OCI-LY3 (cell line): ENCODE data around the gene FLRT1.

Experiments
- H2AFZ ChIP-seq: fragments of 200-600, 300-600 bp; shearing (Covaris generic); 2 replicates; pipeline ENCODE4 v1.6.0; 2014; ENCODE audit warnings: antibody characterized with exemption, low read depth, low read length
- H3K27ac ChIP-seq: fragments of 200-600, 300-600 bp; sonication (generic); 2 replicates; pipeline ENCODE4 v1.5.1; 2014; ENCODE audit warnings: mild to moderate bottlenecking, low read length, moderate library complexity, mixed read lengths
- H3K27me3 ChIP-seq: fragments of 200-600, 300-600 bp; sonication (generic); 2 replicates; pipeline ENCODE4 v1.6.1; 2014; ENCODE audit warnings: low read depth, low read length, mixed read lengths
- H3K36me3 ChIP-seq: fragments of 200-600, 300-600 bp; sonication (generic); replicated peaks from 2 replicates; pipeline ENCODE3; 2014; ENCODE audit warnings: low read depth, low read length, mixed read lengths
- H3K4me1 ChIP-seq: fragments of 300-600, 200-600 bp; sonication (generic); 2 replicates; pipeline ENCODE4 v1.6.1; 2014; ENCODE audit warnings: low read length, mixed read lengths
- H3K4me2 ChIP-seq: fragments of 200-600, 300-600 bp; sonication (generic); 2 replicates; pipeline ENCODE4 v1.6.1; 2014; ENCODE audit warnings: low read length, mixed read lengths
- H3K4me3 ChIP-seq: fragments of 300-600, 200-600 bp; sonication (generic); 2 replicates; pipeline ENCODE4 v1.5.1; 2014; ENCODE audit warnings: antibody characterized with exemption, mild to moderate bottlenecking, low read length, moderate library complexity
- H3K79me2 ChIP-seq: fragments of 300-600, 200-600 bp; shearing (Covaris generic); 2 replicates; pipeline ENCODE4 v1.6.1; 2014; ENCODE audit warnings: mild to moderate bottlenecking, low read length, mixed read lengths
- H3K9ac ChIP-seq: fragments of 300-600, 200-600 bp; shearing (Covaris generic); 2 replicates; pipeline ENCODE4 v1.6.0; 2014; ENCODE audit warnings: mild to moderate bottlenecking, low read length, moderate library complexity
- H3K9me3 ChIP-seq: fragments of 200-600, 300-600 bp; shearing (Covaris generic); 2 replicates; pipeline ENCODE4 v1.6.1; 2014; ENCODE audit warnings: low read length, mixed read lengths; ENCODE audit not compliant: insufficient read depth
- H4K20me1 ChIP-seq: fragments of 200-600, 300-600 bp; sonication (generic); 2 replicates; pipeline ENCODE4 v1.6.1; 2016; ENCODE audit warnings: low read length, mixed read lengths; ENCODE audit not compliant: insufficient read depth
- EZH2phosphoT487 ChIP-seq: fragments of 200-600 bp; shearing (Covaris generic); IDR thresholded peaks from 2 replicates; pipeline ENCODE4 v1.6.1; 2018; ENCODE audit warnings: antibody characterized with exemption, mixed run types, low read depth
- TF ChIP-seq, protein P1 (sequence below): fragments of 200-600, 300-600 bp; sonication (generic); IDR thresholded peaks from 2 replicates; pipeline ENCODE4 v1.5.1; 2014; ENCODE audit warnings: antibody characterized with exemption, low read length, low read depth

Gene FLRT1

DNA sequence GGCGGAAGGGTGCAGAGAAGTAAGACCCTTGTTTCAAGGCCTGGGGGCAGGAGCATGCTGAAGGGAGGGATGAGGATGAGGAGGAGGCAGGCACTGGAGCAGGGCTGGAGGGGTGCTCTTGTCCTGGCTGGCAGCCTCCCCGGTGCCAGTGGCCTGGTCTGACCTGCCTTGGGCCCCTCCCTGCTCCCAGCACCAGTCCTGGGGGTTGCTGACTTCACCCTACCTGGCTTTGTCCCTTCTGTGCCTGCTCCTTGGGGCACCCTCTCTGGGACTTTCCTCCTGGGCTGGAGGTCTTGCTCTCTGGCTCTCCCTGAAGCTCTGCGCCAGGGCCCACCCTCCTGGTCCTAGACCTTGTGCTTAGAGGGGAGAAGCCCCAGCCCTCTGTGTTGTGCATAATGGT is 4.7 kb upstream of the FLRT1 start:
- Histone ChIP-seq H3K27ac (no peak overlapping the region), H3K9me3 (no peaks in the 10 kb centered on the region), H4K20me1 (no peaks in the 10 kb centered on the region), H3K4me1 (no peaks in the 10 kb centered on the region), H3K27me3 (peaks cover 30% of the 10 kb centered on the region), H3K9ac (no peak overlapping the region), H2AFZ (no peak overlapping the region), H3K36me3 (no peaks in the 10 kb centered on the region), H3K4me3 (no peak overlapping the region), H3K79me2 (no peaks in the 10 kb centered on the region), H3K4me2 (no peak overlapping the region)
- no peak for TF ChIP-seq EZH2phosphoT487

DNA sequence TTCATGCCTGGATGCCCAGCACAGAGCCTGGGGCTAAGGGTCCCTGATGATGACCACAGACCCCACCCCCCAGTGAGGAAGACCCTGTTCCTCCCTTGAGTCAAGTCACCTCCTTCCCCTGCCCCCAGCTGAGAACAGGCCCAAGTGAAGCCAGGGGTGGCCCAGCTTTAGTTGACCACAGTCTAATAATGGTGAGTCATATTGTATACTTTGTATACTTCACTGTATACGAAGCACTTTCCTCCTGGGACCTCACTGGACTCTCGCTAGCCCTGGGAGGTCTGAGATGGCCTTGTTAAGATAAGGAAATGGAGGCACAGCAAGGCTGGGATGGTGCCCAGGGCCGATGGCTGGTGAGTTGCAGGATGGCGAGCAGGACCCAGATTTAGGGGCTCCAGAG is 3.7 kb upstream of the FLRT1 start:
- Histone ChIP-seq H3K4me3 (no peak overlapping the region), H4K20me1 (no peaks in the 10 kb centered on the region), H3K4me2 (no peak overlapping the region), H2AFZ (no peak overlapping the region), H3K36me3 (no peaks in the 10 kb centered on the region), H3K9ac (no peak overlapping the region), H3K27me3 (peaks cover 24% of the 10 kb centered on the region), H3K27ac (no peak overlapping the region), H3K79me2 (no peaks in the 10 kb centered on the region), H3K9me3 (no peaks in the 10 kb centered on the region), H3K4me1 (no peaks in the 10 kb centered on the region)
- no peak for TF ChIP-seq EZH2phosphoT487
- TF ChIP-seq, protein P1, sequence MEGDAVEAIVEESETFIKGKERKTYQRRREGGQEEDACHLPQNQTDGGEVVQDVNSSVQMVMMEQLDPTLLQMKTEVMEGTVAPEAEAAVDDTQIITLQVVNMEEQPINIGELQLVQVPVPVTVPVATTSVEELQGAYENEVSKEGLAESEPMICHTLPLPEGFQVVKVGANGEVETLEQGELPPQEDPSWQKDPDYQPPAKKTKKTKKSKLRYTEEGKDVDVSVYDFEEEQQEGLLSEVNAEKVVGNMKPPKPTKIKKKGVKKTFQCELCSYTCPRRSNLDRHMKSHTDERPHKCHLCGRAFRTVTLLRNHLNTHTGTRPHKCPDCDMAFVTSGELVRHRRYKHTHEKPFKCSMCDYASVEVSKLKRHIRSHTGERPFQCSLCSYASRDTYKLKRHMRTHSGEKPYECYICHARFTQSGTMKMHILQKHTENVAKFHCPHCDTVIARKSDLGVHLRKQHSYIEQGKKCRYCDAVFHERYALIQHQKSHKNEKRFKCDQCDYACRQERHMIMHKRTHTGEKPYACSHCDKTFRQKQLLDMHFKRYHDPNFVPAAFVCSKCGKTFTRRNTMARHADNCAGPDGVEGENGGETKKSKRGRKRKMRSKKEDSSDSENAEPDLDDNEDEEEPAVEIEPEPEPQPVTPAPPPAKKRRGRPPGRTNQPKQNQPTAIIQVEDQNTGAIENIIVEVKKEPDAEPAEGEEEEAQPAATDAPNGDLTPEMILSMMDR, result no peak

DNA sequence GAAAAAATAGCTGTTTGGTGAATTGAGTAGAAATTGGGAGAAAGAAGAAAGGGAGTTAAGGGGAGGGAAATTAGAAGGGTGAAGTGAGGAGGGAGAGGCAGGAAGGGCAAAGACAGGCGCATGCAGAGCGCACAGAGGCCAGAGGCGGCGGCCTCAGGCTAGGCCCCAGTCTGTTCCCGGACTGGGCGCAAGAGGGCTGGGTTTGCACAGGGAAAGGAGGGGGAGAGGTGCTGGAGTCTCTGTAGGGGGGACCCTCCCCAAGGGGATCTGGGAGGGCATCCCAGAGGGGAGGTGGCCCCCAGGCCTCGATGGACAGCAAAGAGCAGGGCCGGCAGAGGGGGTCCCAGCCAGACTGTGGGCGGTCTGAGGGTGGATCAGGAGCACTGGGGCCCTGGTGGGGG is 1.3 kb upstream of the FLRT1 start:
- Histone ChIP-seq H4K20me1 (no peaks in the 10 kb centered on the region), H3K4me1 (no peaks in the 10 kb centered on the region)

DNA sequence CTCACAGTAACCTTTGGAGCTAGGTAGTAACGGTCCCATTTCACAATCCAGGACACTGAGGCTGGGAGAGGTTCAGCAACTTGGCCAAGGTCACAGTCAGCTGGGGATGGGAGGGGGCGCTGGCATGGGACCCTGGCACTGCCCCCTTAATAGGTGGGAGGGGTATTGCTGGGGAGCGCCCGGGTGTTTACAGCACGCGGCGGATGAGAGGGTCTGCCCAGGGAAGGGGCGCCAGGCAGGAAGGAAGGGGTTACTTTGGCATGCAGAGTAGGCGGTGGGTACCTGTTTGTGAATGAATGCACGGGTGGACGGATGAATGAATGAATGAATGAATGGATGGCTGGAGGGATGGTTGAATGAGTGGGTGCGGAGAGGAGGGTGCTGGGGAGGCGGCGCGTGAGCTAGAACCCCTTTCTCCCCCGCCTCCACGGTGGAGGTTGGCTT is 628 bp upstream of the FLRT1 start:
- Histone ChIP-seq H4K20me1 (no peaks in the 10 kb centered on the region), H3K4me2 (no peak overlapping the region), H3K27ac (no peak overlapping the region), H3K36me3 (no peaks in the 10 kb centered on the region), H3K9me3 (no peaks in the 10 kb centered on the region), H3K4me1 (no peaks in the 10 kb centered on the region), H3K4me3 (no peak overlapping the region), H3K9ac (no peak overlapping the region), H3K27me3 (peaks cover 4% of the 10 kb centered on the region; the same call in 1 of the 2 replicates), H2AFZ (no peak overlapping the region), H3K79me2 (no peaks in the 10 kb centered on the region)
- TF ChIP-seq, protein P1, result no peak
- TF ChIP-seq EZH2phosphoT487, result no peak

More for the DNA sequence above, 1.3 kb upstream of the FLRT1 start:
- H3K27ac ChIP-seq, result no peak overlapping the region
- no peak overlapping the region for H3K4me2 ChIP-seq
- H3K9ac ChIP-seq, result no peak overlapping the region
- H3K27me3 ChIP-seq, result peaks cover 9% of the 10 kb centered on the region; the same call in 1 of the 2 replicates
- H2AFZ ChIP-seq, result no peak overlapping the region
- H3K4me3 ChIP-seq, result no peak overlapping the region
- no peaks in the 10 kb centered on the region for H3K36me3 ChIP-seq
- no peaks in the 10 kb centered on the region for H3K79me2 ChIP-seq
- H3K9me3 ChIP-seq, result no peaks in the 10 kb centered on the region
- TF ChIP-seq, protein P1, result no peak
- TF ChIP-seq EZH2phosphoT487, result no peak
